CD8-positive, alpha-beta memory T cell (primary cell): ENCODE measurements around the gene RBMX. TPM values are rescaled to one million over a fixed set of nuclear protein-coding genes. Genes with fewer than 3 reads are reported as not detected.
"Not testable (repeated sequence)": the region's sequence is repeated elsewhere in the genome, so short reads cannot be mapped to it uniquely, and the experiment has no call there.

ENCODE experiments used
- CTCF ChIA-PET: fragments of 350-600 bp; sonication (Branson Sonifier 250); formaldehyde crosslinking; loops from one replicate; lab custom pipeline; 2021; ENCODE audit warnings: antibody characterized with exemption; lab: Charles Lee
- POLR2A ChIA-PET: fragments of 350-600 bp; sonication (Branson Sonifier 250); formaldehyde crosslinking; loops from one replicate; lab custom pipeline; 2021; ENCODE audit warnings: antibody characterized with exemption; lab: Charles Lee
- DNase-seq, 5 donors: peaks; one replicate each; pipeline versions ENCODE4 v3.0.0 to v3.0.0-alpha.2; 2020 to 2022; ENCODE audit warnings: mixed read lengths in 1 of 5
- H3K27ac ChIP-seq: one replicate; pipeline ENCODE4 v1.7.0; 2013; ENCODE audit warnings: low read depth, mild to moderate bottlenecking, low read length, moderate library complexity
- H3K27me3 ChIP-seq: 2 replicates; pipeline ENCODE4 v1.7.0; 2013; ENCODE audit warnings: low read length, mild to moderate bottlenecking; ENCODE audit not compliant: insufficient read depth, poor library complexity, severe bottlenecking
- H3K36me3 ChIP-seq: 2 replicates; pipeline ENCODE4 v1.7.0; 2013; ENCODE audit warnings: mild to moderate bottlenecking, low read length, moderate library complexity; ENCODE audit not compliant: insufficient read depth
- H3K4me1 ChIP-seq: 2 replicates; pipeline ENCODE4 v1.7.0; 2013; ENCODE audit warnings: mild to moderate bottlenecking, low read length, moderate library complexity; ENCODE audit not compliant: insufficient read depth
- H3K4me3 ChIP-seq: 2 replicates; pipeline ENCODE4 v1.7.0; 2013; ENCODE audit warnings: mild to moderate bottlenecking, low read length
- H3K9me3 ChIP-seq: 2 replicates; pipeline ENCODE4 v1.7.0; 2013; ENCODE audit warnings: mild to moderate bottlenecking, low read length
- H3K27ac Mint-ChIP-seq, 8 donors: one replicate each; pipeline ENCODE4 v1.8.0; 2020 to 2021; ENCODE audit warnings: mixed read lengths in 8 of 8, mild to moderate bottlenecking in 6 of 8, inconsistent platforms in 3 of 8, moderate library complexity in 3 of 8
- H3K27me3 Mint-ChIP-seq, 2 donors: one replicate each; pipeline ENCODE4 v1.8.0; 2020 to 2021; ENCODE audit warnings: mixed read lengths in 2 of 2, mild to moderate bottlenecking in 1 of 2, moderate library complexity in 1 of 2
- H3K36me3 Mint-ChIP-seq, 3 donors: one replicate each; pipeline ENCODE4 v1.8.0; 2020 to 2021; ENCODE audit warnings: mixed read lengths in 3 of 3, inconsistent platforms in 1 of 3, mild to moderate bottlenecking in 1 of 3
- H3K4me1 Mint-ChIP-seq, 3 donors: one replicate each; pipeline ENCODE4 v1.8.0; 2020 to 2021; ENCODE audit warnings: mixed read lengths in 3 of 3, inconsistent platforms in 1 of 3, mild to moderate bottlenecking in 1 of 3
- H3K4me3 Mint-ChIP-seq, 7 donors: one replicate each; pipeline ENCODE4 v1.8.0; 2020 to 2021; ENCODE audit warnings: mixed read lengths in 7 of 7, mild to moderate bottlenecking in 6 of 7, moderate library complexity in 4 of 7, inconsistent platforms in 2 of 7
- H3K9me3 Mint-ChIP-seq, 5 donors: one replicate each; pipeline ENCODE4 v1.8.0; 2020 to 2022; ENCODE audit warnings: mixed read lengths in 5 of 5, mild to moderate bottlenecking in 3 of 5, moderate library complexity in 2 of 5, inconsistent platforms in 1 of 5
- polyA plus RNA-seq: library from polyadenylated mRNA; unstranded; fragments of 300-500 nt; fragmentation: Illumina TruSeq; gene quantifications from one replicate; pipeline ENCODE4 v1.2.3, GENCODE V29; 2021
- total RNA-seq, 2 experiments: library from RNA; stranded (reverse); gene quantifications; one replicate each; pipeline ENCODE4 v1.2.3, GENCODE V29; 2021

Gene RBMX
- 100 to 1,000 TPM; 318 to 331 TPM for total RNA-seq
- 168 TPM for polyA plus RNA-seq

DNA sequence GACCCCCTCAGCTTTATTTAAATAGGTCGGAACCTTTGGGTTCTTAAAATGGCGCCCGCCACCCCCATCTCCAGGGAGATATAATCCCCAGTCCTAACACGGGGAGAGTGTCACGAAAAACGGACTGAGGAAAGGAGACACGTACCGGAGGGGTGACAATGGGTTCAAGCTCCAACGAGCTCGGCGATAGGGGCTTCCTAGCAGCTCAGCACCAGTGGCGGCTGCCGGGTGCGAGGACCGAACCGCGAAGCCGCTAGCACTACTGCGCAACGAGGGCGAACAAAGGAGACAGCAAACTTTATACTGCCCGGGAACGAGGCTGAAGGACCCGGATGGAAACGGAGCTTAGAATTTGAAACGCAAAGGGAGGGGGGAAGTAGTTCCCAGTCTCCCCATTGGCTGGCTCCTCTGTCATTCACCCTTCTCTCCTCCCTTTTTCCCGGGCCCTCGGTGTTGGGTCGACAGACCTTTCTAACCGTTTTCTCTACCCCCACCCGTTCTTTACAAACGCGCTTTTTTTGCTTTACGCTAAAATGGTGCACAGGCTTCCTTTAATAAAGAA lies at the start of gene RBMX:
RBMX (minus strand) TSS at position 274 of the 562 bp plus-strand sequence. CDS start 1,298 bp downstream, outside the sequence.
- H3K27me3 ChIP-seq: no peaks in the 10 kb centered on the region

DNA sequence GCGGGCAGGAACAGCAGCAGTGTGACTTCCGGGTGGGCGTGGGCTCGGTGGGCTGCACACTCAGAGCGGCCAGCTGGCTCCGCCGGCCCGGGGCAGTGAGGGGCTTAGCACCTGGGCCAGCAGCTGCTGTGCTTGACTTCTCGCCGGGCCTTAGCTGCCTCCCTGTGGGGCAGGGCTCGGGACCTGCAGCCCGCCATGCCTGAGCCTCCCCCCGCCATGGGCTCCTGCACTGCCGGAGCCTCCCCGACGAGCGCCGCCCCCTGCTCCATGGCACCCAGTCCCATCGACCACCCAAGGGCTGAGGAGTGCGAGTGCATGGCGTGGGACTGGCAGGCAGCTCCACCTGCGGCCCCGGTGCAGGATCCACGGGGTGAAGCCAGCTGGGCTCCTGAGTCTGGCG lies 40.9 kb upstream of the RBMX start:
- POLR2A ChIA-PET, H3K9me3 ChIP-seq, H3K36me3 Mint-ChIP-seq, H3K36me3 ChIP-seq, H3K4me1 ChIP-seq, H3K27ac Mint-ChIP-seq, H3K27me3 Mint-ChIP-seq, H3K4me1 Mint-ChIP-seq, H3K9me3 Mint-ChIP-seq, H3K4me3 Mint-ChIP-seq, H3K4me3 ChIP-seq, H3K27me3 ChIP-seq, H3K27ac ChIP-seq, DNase-seq: not testable (repeated sequence)
- CTCF ChIA-PET: interaction anchor here (0.7 kb wide), 1 partner anchor 13 kb away, joined by 3 read pairs; no protein-coding TSS in a partner anchor

More for the DNA sequence above, at the start of gene RBMX:
- H3K9me3 ChIP-seq: no peaks in the 10 kb centered on the region
- peaks cover 10% of the 10 kb centered on the region for H3K4me1 ChIP-seq
- Mint-ChIP-seq H3K4me1 (peaks cover 4 to 28% (median 13%) of the 10 kb centered on the region in 3 donors), H3K4me3 (peak within 1 kb of the TSS; percentile 93 to 99 (median 97)), H3K27ac (peak within 1 kb of the TSS; percentile 96 to 100 (median 98)), H3K9me3 (no peaks in the 10 kb centered on the region), H3K36me3 (peaks cover 3 to 38% (median 7%) of the 10 kb centered on the region in 3 donors), H3K27me3 (peaks cover 0 to 7% of the 10 kb centered on the region in 2 donors)
- ChIA-PET CTCF (interaction anchor here (1.1 to 1.8 kb wide), 2 partner anchors 44 to 101 kb away, joined by 3 to 4 read pairs; no protein-coding TSS in a partner anchor), POLR2A (interaction anchor here (0.9 to 1.3 kb wide), 10 partner anchors 19 to 384 kb away, joined by 3 to 9 read pairs (median 4); no protein-coding TSS in a partner anchor)
- H3K36me3 ChIP-seq: peaks cover 12% of the 10 kb centered on the region
- peak within 1 kb of the TSS; percentile 96 for H3K4me3 ChIP-seq
- DNase-seq: peak; percentile 81 to 93 (median 87)
- peak within 1 kb of the TSS; percentile 98 for H3K27ac ChIP-seq

DNA sequence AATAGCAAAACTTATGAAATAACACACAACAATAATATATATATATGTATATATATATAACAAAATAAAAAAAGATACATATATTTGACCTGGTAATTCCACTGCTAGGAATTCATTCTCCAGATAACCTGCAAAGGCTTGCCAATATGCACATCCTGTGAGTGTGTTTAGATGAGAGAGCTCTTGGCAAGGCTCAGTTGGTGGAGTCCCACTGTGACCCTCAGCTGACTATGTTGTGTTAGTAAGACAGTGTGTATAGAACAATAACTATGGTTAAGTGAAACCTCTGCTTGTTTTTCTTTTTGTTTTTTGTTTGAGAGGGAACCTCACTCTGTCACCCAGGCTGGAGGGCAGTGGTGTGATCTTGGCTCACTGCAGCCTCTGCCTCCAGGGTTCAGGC lies 39.5 kb upstream of the RBMX start:
- Mint-ChIP-seq H3K27me3 (no peaks in the 10 kb centered on the region), H3K27ac (no peak overlapping the region), H3K36me3 (no peaks in the 10 kb centered on the region), H3K9me3 (peaks cover 0 to 2% (median 0%) of the 10 kb centered on the region in 5 donors), H3K4me3 (no peak overlapping the region), H3K4me1 (peaks cover 2% of the 10 kb centered on the region in 3 donors)
- Histone ChIP-seq H3K4me3 (no peak overlapping the region), H3K4me1 (no peaks in the 10 kb centered on the region), H3K27ac (no peak overlapping the region), H3K9me3 (no peaks in the 10 kb centered on the region), H3K27me3 (no peaks in the 10 kb centered on the region), H3K36me3 (no peaks in the 10 kb centered on the region)
- CTCF ChIA-PET: no interaction called here
- no peak for DNase-seq
- POLR2A ChIA-PET: no interaction called here

GRCh38 chrX:136916827-136917226 lies 36.3 kb upstream of the RBMX start:
- Mint-ChIP-seq H3K4me3 (peak overlapping the region in 2 of 7 donors; percentile 51 to 62), H3K36me3 (no peaks in the 10 kb centered on the region), H3K27me3 (peaks cover 0 to 1% of the 10 kb centered on the region in 2 donors), H3K27ac (no peak overlapping the region), H3K4me1 (peaks cover 2 to 3% (median 2%) of the 10 kb centered on the region in 3 donors), H3K9me3 (no peaks in the 10 kb centered on the region)
- Histone ChIP-seq H3K9me3 (no peaks in the 10 kb centered on the region), H3K4me3 (no peak overlapping the region), H3K27ac (no peak overlapping the region), H3K27me3 (no peaks in the 10 kb centered on the region), H3K4me1 (no peaks in the 10 kb centered on the region), H3K36me3 (no peaks in the 10 kb centered on the region)
- CTCF ChIA-PET: no interaction called here
- POLR2A ChIA-PET: no interaction called here
- DNase-seq: no peak

- H3K36me3 Mint-ChIP-seq, H3K27me3 Mint-ChIP-seq, H3K4me3 ChIP-seq, H3K27me3 ChIP-seq, POLR2A ChIA-PET, H3K36me3 ChIP-seq, H3K9me3 Mint-ChIP-seq, H3K9me3 ChIP-seq, H3K4me1 ChIP-seq, CTCF ChIA-PET: not testable (repeated sequence)
- Mint-ChIP-seq H3K4me3 (peak overlapping the region; percentile 62 to 95 (median 90)), H3K27ac (peak overlapping the region; percentile 52 to 95 (median 85)), H3K4me1 (peaks cover 22% of the 10 kb centered on the region in 3 donors)
- peak overlapping the region; percentile 68 for H3K27ac ChIP-seq
- DNase-seq: peak in 2 of 5 donors; percentile 8 to 39
These were observed 31.1 kb upstream of the RBMX start for GRCh38 chrX:136911661-136912060.

DNA sequence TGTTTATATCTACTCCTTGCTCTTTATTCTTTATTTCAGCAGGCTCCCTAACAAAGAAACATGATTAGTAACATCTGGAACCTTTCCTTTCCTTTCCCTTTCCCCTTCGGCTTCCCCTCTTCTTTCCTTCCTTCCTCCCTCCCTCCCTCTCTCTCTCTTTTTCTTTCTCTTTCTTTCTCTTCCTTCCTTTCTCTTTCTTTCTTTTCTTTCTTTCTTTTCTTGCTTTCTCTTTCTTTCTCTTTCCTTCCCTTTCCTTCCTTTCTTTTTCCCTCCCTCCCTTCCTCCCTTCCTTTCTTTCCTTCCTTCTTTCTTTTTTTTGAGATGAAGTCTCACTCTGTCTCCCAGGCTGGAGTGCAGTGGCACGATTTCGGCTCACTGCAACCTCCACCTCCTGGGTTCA lies 30.7 kb upstream of the RBMX start:
- Histone ChIP-seq H3K4me3 (no peak overlapping the region), H3K4me1 (no peaks in the 10 kb centered on the region), H3K27ac (peak overlapping the region; percentile 68), H3K9me3 (no peaks in the 10 kb centered on the region), H3K27me3 (no peaks in the 10 kb centered on the region), H3K36me3 (no peaks in the 10 kb centered on the region)
- Mint-ChIP-seq H3K27me3 (peaks cover 0 to 4% of the 10 kb centered on the region in 2 donors), H3K4me3 (peak overlapping the region; percentile 54 to 97 (median 91)), H3K4me1 (peaks cover 22% of the 10 kb centered on the region in 3 donors), H3K27ac (peak overlapping the region; percentile 65 to 95 (median 85)), H3K9me3 (peaks cover 0 to 2% (median 0%) of the 10 kb centered on the region in 5 donors), H3K36me3 (peaks cover 0 to 1% (median 0%) of the 10 kb centered on the region in 3 donors)
- ChIA-PET CTCF (no interaction called here), POLR2A (interaction anchor here (0.5 kb wide), 1 partner anchor 32 kb away, joined by 5 read pairs; no protein-coding TSS in a partner anchor)
- no peak for DNase-seq

DNA sequence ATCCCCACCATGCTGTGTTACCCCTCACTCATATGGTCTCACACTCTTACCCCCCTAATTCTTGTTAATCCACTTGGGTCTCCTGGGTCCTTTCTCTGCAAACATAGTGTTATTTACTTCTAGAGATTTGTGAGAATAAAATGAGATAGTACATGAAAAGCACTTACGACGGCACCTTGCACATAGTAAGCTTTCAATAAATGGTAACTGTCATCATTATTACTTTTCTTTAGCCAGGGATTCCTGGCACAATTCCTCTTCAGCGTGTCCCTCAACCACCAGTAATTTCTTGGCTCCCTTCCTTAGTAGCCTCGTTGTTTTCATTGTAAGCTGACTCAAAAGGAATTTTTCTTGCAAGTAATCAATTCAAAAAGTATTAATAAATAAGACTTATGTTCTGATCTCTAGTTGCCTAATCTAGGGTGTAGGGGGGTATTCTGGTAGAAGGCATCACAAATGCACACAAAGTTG lies 30.1 kb upstream of the RBMX start:
- Mint-ChIP-seq H3K9me3 (peaks cover 0 to 2% (median 0%) of the 10 kb centered on the region in 5 donors), H3K27me3 (peaks cover 0 to 4% of the 10 kb centered on the region in 2 donors), H3K27ac (peak overlapping the region in 7 of 8 donors; percentile 41 to 97 (median 81)), H3K36me3 (peaks cover 0 to 1% (median 0%) of the 10 kb centered on the region in 3 donors), H3K4me1 (peaks cover 22% of the 10 kb centered on the region in 3 donors), H3K4me3 (peak overlapping the region; percentile 90 to 97 (median 93))
- no peaks in the 10 kb centered on the region for H3K36me3 ChIP-seq
- H3K27ac ChIP-seq: peak overlapping the region; percentile 68
- H3K9me3 ChIP-seq: no peaks in the 10 kb centered on the region
- H3K4me3 ChIP-seq: peak overlapping the region; percentile 65
- ChIA-PET CTCF (no interaction called here), POLR2A (no interaction called here)
- no peak for DNase-seq
- H3K27me3 ChIP-seq: no peaks in the 10 kb centered on the region
- no peaks in the 10 kb centered on the region for H3K4me1 ChIP-seq
